Upper lobe of left lung (tissue), 4 donors: Measurements from ENCODE around the gene RUFY3.

Experiments
- CTCF ChIP-seq, 6 experiments: fragments of 450-650 bp in 4 of 6; fragments of 200-600 bp in 2 of 6; sonication (generic) in 2 of 6; IDR thresholded peaks; one replicate each; pipeline ENCODE4 v1.5.1; 2016 to 2019; ENCODE audit warnings: antibody characterized with exemption in 6 of 6
- EP300 ChIP-seq, 4 donors: sonication (generic); formaldehyde crosslinking; IDR thresholded peaks; one replicate each; pipeline ENCODE4 v1.5.1; 2017; ENCODE audit warnings: antibody characterized with exemption in 4 of 4, control low read depth in 2 of 4
- POLR2A ChIP-seq, 4 donors: fragments of 450-650 bp; IDR thresholded peaks; one replicate each; pipeline ENCODE4 v1.5.1; 2016 to 2017; ENCODE audit warnings: antibody characterized with exemption in 4 of 4, mild to moderate bottlenecking in 2 of 4
- POLR2AphosphoS5 ChIP-seq, 2 donors: sonication (generic); formaldehyde crosslinking; IDR thresholded peaks; one replicate each; pipeline ENCODE4 v1.5.1; 2017; ENCODE audit warnings: antibody characterized with exemption in 2 of 2

GRCh38 chr4:70741867-70742658, 20.3 kb downstream of the RUFY3 start:
- TF ChIP-seq EP300 (IDR thresholded peaks at IDR 0.05) = no peak
- no peak for TF ChIP-seq CTCF (IDR thresholded peaks at IDR 0.05)
- TF ChIP-seq POLR2A (IDR thresholded peaks at IDR 0.05) = no peak
- TF ChIP-seq POLR2AphosphoS5 (IDR thresholded peaks at IDR 0.05) = no peak
